Stimulated activated CD4-positive, alpha-beta T cell treated with anti-CD3 and anti-CD28 coated beads, Interleukin-4, amount 100 ng/mL, for 48 hours (primary cell): ENCODE measurements around the gene LEMD1.
A peak's percentile ranks its signal among the peaks of the same experiment; 100 is the strongest.

Source experiments
- DNase-seq, 2 donors: peaks; one replicate each; pipeline ENCODE4 v3.0.0-alpha.2; 2020; ENCODE audit warnings: low read depth in 2 of 2

The LEMD1 gene

DNA sequence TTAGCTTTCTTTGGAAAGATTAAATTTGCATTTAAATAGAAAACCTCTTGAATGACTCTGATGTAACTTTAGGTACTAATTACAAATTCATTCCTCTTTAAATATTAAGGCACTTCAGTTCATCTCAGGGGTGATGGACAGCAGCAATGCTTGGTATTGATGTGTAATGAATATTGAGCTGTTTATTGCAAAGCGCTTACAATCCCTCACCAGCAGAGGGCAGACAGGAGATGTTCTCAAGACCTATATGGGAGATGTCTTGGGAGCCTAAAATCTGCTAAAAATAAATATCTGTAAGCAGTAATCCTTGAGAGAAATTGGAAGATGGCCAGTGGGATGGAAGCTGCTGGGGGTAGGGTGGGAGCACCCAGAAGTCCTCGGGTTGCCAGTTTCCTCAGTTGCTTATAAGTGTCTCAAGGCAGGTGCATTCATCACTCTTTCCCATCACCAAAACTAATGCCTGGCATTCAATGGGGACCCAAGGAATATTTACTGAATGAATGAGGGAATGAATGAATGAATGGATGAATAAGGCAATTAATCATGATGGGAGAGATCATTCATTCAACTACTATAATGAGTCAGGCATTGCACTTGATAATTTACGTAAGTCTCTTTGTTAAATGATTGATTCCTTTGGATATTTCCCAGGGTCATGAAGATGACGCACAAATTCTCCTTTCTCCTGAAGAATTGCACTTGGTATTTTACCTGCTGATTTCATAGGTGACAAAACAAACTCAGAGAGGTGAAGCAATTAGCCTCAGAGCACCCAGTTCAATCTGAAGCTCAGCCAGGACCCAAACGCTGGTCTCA, 67.4 kb downstream of the LEMD1 start:
- peak; percentile 51 to 54 for DNase-seq

DNA sequence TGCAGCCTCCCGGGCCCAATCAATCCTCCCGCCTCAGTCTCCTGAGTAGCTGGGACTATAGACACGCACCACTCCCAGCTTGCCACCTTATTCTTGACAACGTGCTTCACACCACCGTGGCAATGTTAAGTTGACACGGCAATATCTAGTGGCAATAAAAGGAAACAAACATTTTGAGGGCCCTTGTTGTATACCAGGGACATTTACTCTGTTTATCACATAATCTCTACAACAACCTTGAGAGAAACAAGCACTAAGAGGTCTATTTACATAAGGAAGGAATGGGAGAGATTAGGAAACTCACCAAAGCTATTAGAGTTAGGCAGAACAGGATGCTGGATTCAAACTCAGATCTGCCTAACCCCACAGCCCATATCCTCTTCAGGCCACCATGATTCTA, 68.2 kb downstream of the LEMD1 start:
- DNase-seq: no peak

DNA sequence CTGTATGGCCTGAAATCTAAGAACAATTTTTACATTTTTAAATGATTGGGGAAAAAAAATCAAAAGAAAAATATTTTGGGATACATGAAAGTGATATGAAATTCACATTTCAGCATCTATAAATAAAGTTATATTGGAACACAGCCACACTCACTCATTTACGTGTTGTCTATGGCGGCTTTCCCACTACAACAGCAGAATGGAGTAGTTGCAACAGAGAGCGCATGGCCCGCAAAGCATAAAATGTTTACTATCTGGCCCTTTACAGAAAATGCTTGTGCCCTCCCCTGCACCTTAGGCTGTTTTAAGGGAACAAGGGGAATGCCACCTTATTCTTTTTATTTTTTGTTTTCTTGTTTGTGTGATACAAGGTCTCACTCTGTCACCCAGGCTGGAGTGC, 68.7 kb downstream of the LEMD1 start:
- DNase-seq: no peak

DNA sequence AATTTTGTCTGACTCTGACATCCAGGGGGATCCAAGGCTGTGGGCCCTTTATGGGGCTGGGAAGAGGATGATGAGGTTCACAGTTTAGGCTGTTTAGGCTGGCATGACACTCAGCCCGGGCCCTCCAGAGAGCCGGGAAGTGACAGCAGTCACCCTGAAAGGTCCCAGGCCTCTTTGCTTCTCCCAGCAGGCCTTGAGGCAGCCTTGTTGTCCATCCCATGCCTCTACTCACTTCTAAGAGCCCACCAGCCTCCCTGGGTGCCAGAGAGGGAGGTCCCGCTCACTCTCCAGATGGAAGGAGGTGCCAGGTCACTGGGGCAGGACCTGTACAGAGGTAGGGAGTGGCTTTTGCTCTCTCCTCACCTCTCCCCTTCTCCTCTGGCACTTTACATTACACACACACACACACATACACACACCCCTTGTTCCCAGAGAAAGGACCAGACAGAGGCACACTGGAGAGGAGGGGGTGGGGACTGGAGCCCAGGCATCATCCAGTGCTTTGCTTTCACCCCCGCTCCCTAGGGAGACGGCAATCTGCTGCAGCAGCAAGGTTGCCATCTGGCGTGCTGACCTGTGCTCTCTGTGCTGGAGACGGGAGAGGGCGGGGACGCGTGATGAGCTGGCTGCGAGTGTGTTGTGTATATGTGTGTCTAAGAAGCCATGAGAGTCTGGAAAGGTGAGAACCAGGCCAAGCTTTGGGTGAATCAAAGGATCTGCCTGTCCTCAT, 69.7 kb downstream of the LEMD1 start:
- DNase-seq: no peak

DNA sequence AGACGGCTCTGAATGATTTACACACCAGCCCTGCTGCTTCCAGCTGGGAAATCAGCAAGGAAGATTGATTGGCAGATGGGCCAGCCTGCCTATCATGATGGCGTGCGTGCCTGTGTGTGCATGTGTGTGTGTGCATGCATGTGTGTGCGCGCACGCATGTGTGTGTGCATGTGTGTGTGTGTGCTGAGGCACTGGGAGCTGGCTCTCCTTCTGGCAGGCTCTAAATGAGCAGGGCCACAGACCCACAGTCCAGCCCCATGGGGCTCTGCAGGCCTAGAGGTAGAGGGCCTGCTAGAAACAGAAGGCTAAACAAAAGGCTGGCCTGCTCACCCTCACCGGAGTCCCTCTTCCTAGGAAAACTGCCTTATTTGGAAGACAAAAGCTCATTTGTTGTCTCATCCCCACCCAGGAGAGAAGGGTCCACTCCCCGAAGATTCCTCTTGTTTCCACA, 71.1 kb downstream of the LEMD1 start:
- DNase-seq: no peak

DNA sequence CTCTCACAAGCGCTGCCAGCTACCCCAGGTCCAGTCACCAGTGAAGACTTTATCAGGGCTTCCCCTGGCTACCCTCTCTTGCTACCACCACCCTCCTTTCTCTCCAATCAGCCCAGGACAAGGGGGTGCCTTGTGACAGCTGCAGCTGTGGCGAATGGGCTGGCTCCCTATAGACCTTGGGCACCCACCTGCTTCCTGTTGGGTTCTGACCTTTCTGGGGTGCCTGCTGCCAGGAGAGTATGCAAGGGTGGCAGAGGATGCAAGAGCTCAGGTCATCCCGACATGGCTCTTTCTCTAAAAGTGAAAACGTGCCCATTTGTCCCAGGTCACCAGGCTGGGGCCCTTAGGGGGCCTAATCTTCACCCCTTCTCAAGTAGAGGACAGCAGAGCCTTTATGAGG, 71.7 kb downstream of the LEMD1 start:
- no peak for DNase-seq

DNA sequence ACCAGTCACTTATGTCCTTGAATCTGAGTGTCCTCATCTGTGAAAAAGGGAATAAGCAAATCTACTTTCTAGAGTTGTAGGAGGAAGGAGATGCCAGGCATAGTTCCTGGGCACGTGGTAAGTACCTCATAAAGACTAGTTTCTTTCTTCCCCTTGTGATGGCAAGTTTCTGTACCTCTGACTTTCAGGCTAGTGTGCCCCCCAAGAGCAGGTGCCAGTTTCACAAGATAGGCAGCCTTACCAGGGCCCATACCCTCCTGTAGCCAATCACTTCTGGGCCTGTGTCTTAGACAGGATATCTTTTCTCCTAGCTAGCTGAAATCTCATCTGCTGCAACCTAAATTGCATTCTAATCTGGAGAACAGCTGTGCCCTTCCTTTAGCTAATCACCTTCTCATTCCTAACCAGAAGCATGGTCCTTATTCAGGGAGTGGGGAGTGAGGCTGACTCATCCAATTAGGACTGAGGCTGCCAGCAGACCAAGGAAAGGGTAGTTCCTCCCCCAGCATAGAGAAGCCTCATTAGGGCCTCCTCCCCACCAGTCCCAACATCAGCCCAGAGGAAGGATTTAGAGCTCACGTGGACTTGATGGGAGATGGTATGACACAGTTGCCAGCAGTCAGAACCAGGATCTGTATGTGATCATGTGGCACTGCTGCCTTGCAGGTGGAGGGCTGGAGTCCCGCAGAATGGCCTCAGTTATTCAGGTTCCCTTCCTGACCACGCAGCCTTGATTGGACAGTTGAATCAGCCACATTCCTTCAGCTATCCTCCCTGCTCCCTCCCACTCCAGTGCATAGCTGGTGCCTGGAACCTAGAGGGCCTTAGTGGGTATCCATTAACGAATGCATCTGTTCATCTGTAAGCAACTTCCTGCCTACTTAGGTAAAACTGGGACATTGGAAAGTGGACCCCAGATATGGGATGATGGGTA, 73.0 kb downstream of the LEMD1 start:
- no peak for DNase-seq

DNA sequence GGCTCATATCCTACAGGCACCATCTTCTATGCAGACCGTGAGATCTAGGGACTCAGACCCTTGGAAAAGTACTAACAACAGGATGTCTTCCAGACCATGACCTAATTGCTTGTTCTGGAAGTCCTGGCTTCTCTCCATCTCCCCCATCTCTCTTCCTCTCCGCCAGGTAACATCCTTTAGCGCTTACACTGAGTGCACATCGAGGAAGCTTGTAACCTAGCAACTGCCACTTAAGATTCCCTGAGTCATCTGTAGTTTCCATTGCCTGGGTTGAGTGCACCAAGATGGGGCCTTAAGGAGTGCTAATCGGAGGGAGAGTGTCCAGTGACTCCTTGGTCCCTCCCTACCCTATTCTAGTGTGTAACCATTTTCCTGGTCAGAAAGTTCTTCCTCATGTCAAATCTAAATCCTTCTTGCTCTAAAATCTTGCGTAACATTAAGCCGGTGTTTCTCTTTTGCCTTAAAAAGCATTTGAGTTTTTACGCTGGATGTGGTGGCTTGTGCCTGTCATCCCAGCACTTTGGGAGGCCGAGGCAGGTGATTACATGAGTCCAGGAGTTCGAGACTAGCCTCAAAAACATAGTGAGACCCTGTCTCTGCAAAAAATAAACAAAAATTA, 74.8 kb downstream of the LEMD1 start:
- DNase-seq: no peak

DNA sequence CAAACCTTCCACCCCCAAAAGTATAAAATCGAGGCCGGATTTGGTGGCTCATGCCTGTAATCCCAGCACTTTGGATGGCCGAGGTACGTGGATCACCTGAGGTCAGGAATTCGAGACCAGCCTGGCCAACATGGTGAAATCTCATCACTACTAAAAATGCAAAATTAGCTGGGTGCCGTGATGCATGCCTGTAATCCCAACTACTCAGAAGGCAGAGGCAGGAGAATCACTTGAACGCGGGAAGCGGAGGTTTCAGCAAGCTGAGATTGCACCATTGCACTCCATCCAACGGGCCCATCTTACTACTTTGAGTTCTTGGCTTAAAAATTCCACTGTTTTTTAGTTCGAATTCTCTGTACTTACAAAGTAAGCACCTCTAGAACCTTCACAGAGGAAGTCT, 76.1 kb downstream of the LEMD1 start:
- no peak for DNase-seq

DNA sequence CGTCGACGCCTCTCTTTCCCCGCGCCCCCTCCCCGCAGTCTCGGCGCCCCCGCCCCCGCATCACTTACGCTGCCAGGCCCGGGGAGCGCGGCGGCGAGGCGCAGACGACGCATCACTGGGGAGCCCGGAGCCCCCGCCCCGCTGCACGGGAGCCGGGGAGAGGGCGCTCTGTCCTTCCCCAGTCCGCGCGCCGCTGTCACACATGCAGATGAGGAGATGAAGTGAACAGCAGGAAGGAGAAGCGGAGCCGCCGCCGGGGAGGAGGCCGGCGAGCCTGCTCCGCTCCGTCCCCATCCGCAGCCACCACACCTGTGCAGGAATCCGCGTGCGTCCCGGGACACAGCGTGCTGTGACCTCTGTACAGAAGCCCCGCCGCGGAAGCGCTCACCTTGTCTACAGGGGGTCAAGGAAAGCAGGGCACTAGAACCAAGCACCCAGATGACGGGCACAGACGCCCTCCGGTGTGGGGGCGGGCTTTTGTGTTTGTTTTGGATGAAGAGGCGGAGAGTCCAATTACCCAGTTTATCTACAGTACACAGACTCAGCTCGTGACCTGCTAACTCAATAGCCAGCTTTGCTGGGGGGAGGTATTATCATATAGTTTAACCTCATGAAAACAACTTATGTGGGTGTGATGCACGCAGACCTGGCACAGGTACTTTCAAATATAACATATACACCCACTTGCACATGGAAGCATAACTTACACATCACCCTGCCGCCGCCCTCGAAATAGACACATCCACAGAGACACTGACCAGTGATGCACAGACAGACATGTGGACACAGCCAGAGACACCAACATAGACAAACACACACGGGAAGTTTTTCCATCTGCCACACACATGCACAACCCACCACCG, 77.6 kb downstream of the LEMD1 start:
- DNase-seq: peak; percentile 29 to 30

DNA sequence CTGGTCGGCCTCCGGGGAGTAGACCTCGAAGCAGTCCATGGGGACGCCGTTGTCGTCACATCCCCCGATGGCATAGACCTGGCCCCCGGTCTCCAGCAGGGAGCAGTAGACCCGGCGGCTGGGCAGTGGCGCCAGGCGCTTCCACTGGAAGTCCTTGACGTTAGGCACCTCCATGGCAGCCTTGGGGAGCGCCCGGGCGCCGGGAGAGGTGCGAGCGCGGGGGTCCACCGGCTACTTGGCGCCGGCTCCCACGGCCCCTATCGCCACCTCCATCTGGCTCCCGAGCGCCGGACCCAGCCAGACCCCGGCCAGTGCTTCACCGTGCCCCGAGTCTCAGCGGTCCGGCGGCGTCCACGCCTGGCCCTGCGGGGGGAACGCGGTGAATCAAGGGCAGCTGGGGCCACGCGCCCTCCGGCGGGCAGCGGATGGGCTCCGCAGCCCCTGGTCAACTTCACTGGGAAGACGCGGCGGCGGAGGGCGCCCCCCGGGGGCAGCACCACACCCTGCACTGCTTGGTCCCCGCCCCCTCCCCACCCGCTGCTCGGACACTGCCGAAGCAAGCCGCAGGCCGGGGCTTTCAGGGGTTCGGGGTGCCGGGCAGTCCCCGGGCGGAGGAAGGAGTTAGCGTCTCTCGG, 78.3 kb downstream of the LEMD1 start:
- no peak for DNase-seq

DNA sequence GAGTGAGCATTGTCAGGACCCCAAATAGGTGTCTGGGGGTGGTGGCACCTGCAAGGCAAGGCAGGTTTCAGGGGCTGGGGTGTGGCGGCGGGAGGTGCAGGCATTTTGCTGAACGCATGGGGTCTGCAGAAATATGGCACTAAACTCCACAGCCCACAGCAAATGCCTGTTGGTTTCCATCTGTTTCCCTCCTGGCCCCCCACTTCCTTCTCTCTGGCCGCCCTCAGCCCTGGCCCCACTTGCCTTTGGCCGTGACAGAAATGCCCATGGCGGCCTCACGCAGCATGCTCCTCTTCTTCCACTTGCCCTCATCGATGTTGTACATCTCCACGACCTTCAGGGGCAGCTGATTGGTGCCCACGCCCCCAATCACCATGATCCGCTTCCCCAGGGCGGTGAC, 78.9 kb downstream of the LEMD1 start:
- no peak for DNase-seq

DNA sequence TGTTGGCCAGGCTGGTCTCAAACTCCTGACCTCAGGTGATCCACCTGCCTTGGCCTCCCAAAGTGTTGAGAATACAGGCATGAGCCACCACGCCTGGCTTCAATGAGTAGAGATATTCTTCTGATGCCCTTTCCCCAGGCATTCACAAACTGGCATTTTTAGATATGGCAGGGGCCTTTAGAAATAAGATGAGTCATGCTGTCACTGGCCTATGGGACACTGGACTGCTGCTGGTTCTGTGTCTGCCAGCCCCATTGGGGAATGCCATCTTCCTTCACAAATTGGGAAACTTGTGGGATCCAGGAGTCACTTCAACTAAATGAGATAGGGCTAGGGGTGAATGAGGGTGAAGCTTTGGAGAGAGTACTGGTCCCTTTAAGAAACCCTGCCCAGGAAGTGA, 81.2 kb downstream of the LEMD1 start:
- no peak for DNase-seq

DNA sequence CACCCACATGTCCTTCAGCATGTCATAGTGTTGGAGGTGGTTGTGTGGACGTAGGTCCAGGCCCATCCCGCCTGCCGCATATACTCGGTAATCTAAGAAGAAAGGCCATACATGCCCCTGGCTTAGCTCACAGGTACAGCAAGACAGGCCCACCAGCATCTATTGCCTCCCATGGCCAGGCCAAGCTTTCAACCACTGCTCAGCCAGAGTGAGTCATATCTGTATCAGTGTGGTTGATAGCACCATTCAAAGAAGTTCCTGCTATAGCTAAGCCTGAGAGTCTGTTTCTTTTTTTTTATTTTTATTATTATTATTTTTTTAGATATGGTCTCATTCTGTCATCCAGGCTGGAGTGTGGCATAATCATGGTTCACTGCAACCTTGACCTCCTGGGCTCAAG, 82.1 kb downstream of the LEMD1 start:
- no peak for DNase-seq

DNA sequence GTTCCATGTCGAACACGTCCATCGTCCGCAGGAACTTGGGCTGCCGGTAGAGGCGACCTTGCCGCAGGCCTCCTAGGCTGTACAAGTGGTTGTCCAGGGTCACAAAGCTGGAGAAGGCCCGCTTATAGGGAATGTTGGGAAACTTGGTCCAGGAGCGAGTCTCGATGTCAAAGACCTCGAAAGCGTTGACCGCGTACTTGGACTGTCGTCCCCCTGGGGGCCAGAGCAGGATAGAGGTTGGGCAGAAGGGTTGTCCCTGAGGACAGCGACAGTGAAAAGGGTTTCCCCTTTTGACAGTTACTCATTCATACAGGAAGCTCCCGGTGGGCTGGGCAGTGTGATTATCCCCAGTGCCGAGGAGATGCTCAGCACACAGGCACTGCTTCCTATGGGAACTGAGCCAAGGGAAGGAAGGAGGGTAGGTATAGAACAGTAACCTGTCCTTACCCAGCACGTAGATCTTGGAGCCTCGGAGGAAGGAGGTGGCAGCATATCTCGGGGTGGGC, 82.6 kb downstream of the LEMD1 start:
- no peak for DNase-seq

DNA sequence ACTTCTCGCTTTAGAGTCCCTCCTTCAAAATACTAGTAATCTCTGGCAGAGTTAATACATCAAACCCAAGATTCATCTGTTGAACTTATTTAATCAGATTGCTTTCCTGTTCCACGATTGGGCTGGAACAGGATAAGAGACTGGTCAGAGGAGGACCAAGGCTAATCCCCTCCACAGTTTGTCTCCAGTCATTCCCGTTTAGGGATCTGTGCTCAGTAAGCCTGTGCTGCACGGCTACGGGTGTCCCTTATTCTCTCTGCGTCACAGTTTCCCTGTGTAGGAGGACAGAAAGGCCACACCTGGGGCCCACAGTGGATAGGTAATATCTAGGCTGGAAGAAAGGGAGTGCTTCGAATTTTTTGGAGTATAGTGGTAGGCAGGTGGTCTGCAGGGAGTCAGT, 83.8 kb downstream of the LEMD1 start:
- DNase-seq: no peak

DNA sequence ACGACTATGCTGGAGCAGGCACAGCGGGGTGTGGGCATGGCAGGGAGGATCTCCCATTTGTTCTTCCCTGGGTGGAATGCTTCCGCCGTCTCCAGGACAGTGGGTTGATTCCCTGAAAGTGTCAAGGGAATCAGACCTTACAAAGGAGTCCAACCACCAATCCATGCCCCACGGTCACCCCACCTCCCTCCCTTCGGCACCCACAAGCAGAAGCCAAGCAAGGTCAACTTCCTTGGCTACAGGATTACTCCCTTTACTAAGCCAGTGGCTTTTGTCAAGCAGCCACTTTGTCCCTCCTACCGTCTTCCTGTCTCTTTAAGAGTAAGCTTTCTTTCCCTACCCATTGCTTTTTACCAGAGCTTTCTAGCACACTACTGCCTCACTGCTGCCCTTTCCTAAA, 84.4 kb downstream of the LEMD1 start:
- no peak for DNase-seq

DNA sequence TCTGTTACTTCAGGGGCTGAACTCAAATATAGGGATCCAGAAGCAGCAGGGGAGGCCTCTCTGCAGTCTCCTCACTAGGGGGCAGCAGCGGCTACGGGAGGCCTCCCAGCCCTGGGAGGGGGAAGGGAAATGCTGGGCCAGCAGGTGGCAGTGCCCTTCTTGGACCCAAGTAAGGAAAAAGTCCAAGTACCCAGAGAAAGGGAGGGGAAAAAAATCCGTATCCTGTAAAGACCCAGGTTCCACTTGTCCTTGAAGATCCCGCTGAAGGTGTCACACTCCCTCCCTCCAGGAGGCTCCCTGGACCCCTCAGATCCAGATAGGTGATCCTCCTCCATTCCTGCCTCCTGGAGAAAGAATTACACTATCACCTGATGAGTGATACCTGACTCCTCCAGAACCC, 86.2 kb downstream of the LEMD1 start:
- peak; percentile 71 to 78 for DNase-seq

DNA sequence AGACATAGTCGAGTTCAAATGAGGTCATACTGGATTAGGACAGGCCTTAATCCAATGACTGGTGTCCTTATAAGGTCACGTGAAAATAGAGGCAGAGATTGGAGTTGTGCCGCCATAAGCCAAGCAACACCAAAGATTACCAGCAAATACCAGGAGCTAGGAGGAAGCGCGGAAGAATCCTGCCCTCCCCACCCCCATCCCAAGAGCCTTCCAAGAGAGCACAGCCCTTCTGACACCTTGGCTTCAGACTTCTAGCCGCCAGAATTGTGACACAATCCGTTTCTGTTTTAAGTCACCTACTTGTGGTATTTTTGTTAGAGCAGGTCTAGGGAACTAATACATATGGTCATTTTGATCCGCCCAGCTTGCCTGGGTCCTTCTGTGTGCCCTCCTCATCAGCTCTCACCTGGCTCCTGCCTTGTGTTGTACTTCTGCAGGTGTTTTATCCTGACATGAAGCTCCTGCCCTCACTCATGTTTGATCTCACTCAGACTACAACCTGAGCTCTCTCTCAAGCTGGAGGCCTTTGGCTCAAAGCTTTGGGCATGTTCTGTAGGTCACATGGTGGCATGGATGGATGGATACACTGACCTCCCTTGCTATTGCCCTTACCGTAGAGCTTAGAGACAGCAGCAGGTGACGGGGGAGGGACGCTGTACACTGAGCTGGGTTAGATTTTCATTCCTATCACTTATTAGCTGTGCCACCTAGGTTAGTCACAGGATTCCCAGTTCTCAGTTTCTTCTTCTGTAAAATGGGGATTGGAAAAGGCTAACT, 89.7 kb downstream of the LEMD1 start:
- DNase-seq: no peak
